GM23338 (cell line): ENCODE measurements around the gene OR52L1.

Experiments used
- EZH2phosphoT487 ChIP-seq: fragments of 200-600 bp; sonication (generic); IDR thresholded peaks from one replicate; pipeline ENCODE4 v1.8.1; 2018; ENCODE audit warnings: antibody characterized with exemption; ENCODE audit not compliant: unreplicated experiment
- ZNF114 ChIP-seq: fragments of 250-450 bp; sonication (Bioruptor Pico); IDR thresholded peaks from 2 replicates; pipeline ENCODE4 v1.5.0; 2020; ENCODE audit warnings: mild to moderate bottlenecking, moderate library complexity
- ZNF331 ChIP-seq: fragments of 250-450 bp; sonication (Bioruptor Pico); IDR thresholded peaks from 2 replicates; pipeline ENCODE4 v1.5.0; 2020; ENCODE audit warnings: low read depth, mild to moderate bottlenecking, moderate library complexity
- TF ChIP-seq, protein P1 (sequence below), 2 experiments: fragments of 200-600 bp in 1 of 2; sonication (generic) in 1 of 2; conservative IDR thresholded peaks; 2 replicates each; pipeline versions ENCODE4 v1.5.1 to v1.6.1; 2016 to 2017; ENCODE audit warnings: antibody characterized with exemption in 2 of 2, low read depth in 2 of 2, mild to moderate bottlenecking in 2 of 2, moderate library complexity in 1 of 2
- TF ChIP-seq, protein P2 (sequence below): fragments of 250-450 bp; sonication (Bioruptor Pico); IDR thresholded peaks from 2 replicates; pipeline ENCODE4 v1.5.0; 2020; ENCODE audit warnings: mild to moderate bottlenecking, moderate library complexity

- TF ChIP-seq, protein P1, sequence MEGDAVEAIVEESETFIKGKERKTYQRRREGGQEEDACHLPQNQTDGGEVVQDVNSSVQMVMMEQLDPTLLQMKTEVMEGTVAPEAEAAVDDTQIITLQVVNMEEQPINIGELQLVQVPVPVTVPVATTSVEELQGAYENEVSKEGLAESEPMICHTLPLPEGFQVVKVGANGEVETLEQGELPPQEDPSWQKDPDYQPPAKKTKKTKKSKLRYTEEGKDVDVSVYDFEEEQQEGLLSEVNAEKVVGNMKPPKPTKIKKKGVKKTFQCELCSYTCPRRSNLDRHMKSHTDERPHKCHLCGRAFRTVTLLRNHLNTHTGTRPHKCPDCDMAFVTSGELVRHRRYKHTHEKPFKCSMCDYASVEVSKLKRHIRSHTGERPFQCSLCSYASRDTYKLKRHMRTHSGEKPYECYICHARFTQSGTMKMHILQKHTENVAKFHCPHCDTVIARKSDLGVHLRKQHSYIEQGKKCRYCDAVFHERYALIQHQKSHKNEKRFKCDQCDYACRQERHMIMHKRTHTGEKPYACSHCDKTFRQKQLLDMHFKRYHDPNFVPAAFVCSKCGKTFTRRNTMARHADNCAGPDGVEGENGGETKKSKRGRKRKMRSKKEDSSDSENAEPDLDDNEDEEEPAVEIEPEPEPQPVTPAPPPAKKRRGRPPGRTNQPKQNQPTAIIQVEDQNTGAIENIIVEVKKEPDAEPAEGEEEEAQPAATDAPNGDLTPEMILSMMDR (conservative IDR thresholded peaks at IDR 0.05; ENCODE audit: low read depth in 2 of 2), result no peak
- TF ChIP-seq ZNF114 (CRISPR knock-in tag), result no peak
- TF ChIP-seq, protein P2, sequence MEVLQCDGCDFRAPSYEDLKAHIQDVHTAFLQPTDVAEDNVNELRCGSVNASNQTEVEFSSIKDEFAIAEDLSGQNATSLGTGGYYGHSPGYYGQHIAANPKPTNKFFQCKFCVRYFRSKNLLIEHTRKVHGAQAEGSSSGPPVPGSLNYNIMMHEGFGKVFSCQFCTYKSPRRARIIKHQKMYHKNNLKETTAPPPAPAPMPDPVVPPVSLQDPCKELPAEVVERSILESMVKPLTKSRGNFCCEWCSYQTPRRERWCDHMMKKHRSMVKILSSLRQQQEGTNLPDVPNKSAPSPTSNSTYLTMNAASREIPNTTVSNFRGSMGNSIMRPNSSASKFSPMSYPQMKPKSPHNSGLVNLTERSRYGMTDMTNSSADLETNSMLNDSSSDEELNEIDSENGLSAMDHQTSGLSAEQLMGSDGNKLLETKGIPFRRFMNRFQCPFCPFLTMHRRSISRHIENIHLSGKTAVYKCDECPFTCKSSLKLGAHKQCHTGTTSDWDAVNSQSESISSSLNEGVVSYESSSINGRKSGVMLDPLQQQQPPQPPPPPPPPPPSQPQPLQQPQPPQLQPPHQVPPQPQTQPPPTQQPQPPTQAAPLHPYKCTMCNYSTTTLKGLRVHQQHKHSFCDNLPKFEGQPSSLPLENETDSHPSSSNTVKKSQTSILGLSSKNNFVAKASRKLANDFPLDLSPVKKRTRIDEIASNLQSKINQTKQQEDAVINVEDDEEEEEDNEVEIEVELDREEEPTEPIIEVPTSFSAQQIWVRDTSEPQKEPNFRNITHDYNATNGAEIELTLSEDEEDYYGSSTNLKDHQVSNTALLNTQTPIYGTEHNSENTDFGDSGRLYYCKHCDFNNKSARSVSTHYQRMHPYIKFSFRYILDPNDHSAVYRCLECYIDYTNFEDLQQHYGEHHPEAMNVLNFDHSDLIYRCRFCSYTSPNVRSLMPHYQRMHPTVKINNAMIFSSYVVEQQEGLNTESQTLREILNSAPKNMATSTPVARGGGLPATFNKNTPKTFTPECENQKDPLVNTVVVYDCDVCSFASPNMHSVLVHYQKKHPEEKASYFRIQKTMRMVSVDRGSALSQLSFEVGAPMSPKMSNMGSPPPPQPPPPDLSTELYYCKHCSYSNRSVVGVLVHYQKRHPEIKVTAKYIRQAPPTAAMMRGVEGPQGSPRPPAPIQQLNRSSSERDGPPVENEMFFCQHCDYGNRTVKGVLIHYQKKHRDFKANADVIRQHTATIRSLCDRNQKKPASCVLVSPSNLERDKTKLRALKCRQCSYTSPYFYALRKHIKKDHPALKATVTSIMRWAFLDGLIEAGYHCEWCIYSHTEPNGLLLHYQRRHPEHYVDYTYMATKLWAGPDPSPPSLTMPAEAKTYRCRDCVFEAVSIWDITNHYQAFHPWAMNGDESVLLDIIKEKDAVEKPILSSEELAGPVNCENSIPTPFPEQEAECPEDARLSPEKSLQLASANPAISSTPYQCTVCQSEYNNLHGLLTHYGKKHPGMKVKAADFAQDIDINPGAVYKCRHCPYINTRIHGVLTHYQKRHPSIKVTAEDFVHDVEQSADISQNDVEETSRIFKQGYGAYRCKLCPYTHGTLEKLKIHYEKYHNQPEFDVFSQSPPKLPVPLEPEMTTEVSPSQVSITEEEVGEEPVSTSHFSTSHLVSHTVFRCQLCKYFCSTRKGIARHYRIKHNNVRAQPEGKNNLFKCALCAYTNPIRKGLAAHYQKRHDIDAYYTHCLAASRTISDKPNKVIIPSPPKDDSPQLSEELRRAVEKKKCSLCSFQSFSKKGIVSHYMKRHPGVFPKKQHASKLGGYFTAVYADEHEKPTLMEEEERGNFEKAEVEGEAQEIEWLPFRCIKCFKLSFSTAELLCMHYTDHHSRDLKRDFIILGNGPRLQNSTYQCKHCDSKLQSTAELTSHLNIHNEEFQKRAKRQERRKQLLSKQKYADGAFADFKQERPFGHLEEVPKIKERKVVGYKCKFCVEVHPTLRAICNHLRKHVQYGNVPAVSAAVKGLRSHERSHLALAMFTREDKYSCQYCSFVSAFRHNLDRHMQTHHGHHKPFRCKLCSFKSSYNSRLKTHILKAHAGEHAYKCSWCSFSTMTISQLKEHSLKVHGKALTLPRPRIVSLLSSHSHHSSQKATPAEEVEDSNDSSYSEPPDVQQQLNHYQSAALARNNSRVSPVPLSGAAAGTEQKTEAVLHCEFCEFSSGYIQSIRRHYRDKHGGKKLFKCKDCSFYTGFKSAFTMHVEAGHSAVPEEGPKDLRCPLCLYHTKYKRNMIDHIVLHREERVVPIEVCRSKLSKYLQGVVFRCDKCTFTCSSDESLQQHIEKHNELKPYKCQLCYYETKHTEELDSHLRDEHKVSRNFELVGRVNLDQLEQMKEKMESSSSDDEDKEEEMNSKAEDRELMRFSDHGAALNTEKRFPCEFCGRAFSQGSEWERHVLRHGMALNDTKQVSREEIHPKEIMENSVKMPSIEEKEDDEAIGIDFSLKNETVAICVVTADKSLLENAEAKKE (CRISPR knock-in tag), result no peak
- TF ChIP-seq EZH2phosphoT487, result no peak
- no peak for TF ChIP-seq ZNF331 (CRISPR knock-in tag)
These were observed 31.2 kb downstream of the OR52L1 start for GRCh38 chr11:5955586-5955985.
